NCI-H1105 treated with DMSO at 0.1 percent for 48 hours (cell line): ENCODE measurements around the gene MAPK13.
A peak's percentile ranks its signal among the peaks of the same experiment; 100 is the strongest.
"Not testable (repeated sequence)": the region's sequence is repeated elsewhere in the genome, so short reads cannot be mapped to it uniquely, and the experiment has no call there.

Experiments
- DNase-seq: peaks from one replicate; lab custom pipeline; 2025; lab: John Stamatoyannopoulos, UW

Gene MAPK13

DNA sequence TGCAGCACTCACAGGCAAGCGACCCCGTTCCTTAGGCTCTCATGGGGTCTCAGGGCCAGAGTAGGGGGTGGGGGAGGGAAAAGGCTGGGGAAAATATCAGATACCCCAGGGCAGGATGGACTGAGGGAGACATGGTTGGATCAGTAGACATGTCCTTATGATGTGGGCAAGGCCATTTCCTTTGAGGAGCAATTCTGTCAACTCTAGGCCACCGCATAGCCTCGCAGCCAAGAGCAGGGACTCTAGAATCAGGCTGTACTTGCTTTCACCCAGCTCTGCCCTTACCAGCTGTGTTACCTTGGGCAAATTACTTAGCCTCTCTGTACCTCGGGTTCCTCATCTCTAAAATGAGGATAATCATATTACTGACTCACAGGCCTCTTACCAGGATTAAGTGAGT is 2.2 kb upstream of the MAPK13 start:
- DNase-seq: no peak

DNA sequence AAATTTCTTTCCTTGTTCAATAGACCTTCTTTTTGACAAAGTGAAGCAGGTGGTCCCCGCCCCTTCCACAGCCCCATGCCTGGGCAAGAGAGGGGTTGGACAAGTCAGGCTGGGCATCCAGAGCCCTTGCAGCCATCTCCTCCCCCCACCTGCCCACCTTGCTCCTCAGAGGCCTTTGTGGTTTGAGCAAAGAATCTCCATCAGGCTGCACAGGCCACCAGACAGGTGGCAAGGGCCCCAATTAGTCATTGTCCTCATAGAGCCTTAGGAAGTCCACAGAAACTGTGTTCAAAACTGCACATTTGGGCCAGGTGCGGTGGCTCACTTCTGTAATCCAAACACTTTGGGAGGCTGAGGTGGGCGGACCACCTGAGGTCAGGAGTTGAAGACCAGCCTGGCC is 1.5 kb upstream of the MAPK13 start:
- no peak for DNase-seq

DNA sequence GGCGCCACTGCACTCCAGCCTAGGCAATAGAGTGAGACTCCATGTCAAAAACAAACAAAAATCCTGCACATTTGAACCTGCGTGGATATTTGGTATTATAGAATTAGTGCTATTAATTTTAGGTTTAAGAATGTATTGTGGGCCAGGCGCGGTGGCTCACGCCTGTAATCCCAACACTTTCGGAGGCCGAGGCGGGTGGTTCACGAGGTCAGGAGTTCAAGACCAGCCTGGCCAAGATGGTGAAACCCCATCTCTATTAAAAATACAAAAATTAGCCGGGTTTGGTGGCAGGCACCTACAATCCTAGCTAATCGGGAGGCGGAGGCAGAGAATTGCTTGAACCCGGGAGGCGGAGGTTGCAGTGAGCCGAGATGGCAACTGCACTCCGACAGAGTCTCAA is 979 bp upstream of the MAPK13 start:
- DNase-seq: not testable (repeated sequence)

DNA sequence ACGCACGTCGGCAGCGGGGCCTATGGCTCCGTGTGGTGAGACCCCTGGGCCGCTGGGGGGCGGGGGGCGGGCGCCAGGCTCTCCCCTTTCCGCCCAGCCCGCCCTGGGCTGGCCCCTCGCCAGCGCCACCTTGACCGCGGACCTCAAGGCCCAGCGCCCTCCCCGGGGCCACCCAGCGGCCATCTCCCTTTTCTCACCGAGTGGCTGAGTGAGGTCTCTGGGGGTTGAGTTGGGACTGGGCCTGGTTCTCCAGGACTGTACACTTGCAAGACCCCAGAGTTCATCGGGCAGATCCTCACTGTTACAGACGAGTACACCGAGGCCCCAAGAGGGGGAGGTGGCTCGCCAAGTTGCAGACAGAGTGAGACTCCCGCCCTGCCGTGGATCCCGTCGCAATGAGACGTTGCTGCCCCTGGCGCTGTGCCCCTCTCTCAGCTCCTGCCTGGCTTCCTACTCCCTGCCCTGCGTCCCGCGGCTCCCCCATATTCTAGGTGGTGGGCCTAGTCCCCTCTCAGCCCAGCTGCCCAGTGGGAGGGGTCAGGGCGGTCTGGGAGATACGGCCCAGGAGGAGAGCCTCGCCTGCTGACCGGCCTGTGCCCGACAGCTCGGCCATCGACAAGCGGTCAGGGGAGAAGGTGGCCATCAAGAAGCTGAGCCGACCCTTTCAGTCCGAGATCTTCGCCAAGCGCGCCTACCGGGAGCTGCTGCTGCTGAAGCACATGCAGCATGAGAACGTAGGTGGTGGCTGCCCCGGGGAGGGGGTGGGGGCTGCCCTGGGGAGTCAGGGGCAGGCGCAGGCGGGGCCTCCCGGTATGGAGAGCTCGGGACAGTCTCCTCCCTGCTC is 576 bp downstream of the MAPK13 start:
- peak; percentile 84 for DNase-seq

DNA sequence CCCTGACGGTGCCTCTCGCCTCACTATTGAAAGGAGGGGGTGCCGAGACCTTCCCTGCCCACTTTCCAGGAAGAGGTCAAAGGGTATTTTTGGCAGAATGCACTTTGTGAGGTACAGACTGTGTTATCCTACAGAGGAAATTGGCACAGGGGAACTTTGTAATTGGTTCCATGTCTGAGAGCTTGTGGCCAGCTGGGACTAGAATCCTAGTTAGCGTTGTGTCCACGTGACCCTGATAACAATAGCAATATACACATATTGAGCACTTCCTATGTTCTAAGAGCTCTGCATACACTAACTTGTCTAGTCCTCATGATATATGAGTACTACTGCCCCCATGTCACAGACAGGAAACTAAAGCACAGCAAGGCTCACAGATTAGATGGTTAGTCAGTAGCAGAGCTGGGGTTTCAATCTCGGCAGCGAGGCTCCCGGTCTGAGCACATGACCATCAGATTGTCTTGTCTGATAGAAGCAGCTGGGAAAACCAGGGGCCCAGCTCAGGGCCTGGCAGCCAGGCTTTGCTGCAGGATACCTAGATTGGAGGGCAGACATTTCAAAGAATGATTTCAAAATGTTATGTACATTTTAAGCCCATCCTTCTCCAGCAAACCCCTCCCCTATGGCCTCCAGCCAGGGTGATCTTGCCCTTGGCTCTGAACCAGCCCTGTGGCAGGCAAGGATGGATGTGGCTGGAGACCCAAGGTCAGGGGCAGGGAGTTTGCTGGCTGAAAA is 1.4 kb downstream of the MAPK13 start:
- DNase-seq: peak; percentile 89

DNA sequence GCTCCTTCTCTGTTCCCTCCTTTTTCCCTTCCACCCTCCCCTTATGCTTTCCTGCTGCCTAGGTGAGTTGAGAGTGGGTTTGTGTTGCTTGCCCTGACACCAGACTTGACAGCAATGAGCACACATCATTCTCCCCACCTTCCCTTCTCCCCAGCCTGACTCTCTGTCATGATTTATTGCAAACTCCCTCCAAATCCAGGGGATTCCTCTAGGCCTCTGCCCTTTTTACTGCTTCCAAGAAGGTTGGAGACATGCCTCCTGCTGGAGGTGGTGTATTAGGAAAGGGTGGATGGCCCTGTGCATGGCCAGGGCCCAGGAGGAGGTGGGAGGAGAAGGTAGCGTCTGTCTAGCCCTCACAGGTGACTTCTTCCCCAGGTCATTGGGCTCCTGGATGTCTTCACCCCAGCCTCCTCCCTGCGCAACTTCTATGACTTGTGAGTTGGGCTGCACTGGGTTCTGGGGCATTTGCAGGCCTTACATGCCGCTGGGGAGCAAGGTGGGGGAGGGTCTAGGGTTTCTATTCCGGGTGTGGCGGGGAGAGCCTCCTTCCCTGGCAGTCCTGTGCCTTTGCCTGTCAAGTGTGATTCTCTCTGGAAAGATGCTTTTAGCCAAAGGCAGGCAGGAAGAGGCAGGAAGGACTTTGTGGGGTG is 2.1 kb downstream of the MAPK13 start:
- DNase-seq: no peak

DNA sequence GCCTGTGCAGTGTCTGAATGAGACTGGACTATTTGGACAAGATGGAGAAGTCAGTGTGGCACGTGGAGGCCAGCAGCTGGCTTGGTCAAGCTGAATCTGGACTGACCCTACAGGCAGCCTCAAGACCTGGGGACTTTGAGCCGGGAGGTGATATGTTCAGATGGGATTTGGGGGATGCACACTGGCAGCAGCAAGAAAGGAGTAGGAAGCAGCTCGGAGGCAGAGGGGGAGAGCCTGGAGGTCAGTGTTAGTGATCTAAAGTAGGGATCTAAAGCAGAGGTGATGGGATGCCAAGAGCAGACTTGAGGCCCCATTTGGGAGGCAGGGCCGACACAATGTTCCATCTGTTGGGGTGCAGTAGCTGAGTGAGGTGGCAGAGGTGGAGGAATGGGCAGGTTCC is 2.8 kb downstream of the MAPK13 start:
- no peak for DNase-seq

DNA sequence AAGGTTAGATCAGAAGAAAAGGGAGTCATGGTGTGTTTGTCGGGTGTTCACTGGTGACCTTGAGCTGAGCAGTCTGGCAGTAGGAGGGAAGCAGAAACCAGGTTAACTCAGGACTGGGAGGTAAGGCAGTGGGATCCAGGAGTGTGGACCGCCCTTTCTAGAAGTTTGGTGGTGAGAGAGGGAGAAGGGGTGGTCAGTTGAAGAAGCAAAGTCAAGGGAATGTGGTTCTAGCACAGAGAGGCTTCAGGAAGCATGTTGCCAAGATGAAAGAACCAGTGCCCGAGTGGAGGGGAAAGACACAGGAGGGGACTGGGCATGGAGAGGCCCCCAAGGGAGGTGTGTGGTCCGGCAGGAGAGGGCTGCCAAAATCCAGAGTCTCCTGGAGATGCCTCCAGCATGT is 3.6 kb downstream of the MAPK13 start:
- no peak for DNase-seq

DNA sequence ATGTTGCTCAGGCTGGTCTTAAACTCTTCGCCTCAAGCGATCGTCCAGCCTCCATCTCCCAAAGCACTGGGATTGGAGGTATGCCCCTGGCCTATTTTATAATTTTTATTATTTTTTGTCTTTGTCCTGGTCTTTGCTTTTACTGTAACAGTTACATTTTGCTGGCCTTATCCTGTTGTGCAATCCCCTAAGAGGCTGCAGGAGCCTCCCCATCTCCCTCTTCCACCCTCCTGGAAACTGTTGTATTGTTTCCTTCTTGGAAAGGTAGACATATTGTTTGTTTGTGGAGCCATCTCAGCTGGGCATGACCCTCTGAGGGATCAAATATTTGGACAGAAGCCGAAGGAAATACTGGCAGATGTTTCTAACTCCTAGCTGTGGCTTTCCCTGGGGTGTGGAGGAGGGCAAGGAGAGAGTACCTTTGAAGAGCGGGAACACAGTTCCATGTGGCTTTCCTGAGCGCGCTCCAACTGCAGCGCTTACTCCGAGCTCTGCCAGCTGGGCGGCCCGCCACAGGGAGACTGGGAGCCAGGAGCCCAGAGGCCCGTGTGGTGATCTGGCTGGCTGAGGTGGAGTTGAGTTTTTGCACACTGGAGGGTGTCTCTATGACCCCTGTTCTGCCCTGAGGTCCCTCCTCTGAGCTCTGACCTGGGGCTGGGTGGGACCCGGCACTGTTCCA is 4.9 kb downstream of the MAPK13 start:
- DNase-seq: no peak

DNA sequence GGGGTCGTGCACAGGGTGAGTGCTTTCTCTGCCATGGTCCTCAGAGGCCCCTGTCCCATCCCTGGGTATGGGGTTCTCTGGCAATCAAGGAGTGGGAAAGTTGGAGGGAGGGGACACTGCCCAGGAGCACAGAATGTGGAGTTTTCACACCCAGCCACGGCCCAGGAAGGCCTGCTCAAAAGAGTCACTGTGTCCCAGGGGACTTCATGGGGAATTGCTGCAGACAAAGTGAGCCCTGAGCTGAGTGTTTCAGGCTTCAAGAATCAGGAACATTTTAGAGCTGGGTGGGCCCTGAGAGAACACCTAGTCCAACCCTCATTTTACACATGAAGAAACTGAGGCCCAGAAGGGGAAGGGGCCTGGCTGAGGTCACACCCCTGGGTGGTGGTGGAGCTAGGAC is 5.7 kb downstream of the MAPK13 start:
- DNase-seq: no peak

DNA sequence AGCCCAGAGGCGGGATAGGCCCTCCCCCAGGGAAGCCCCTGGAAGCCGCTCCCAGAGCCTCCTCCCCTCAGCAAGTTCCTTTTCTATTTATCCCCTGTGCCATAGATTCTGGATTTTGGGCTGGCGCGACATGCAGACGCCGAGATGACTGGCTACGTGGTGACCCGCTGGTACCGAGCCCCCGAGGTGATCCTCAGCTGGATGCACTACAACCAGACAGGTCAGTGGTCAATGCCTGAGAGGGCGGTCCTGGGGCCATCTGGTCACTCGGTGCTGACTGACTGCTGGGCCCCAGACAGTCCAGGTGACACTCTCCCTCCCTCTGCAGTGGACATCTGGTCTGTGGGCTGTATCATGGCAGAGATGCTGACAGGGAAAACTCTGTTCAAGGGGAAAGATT is 6.2 kb downstream of the MAPK13 start:
- DNase-seq: no peak

DNA sequence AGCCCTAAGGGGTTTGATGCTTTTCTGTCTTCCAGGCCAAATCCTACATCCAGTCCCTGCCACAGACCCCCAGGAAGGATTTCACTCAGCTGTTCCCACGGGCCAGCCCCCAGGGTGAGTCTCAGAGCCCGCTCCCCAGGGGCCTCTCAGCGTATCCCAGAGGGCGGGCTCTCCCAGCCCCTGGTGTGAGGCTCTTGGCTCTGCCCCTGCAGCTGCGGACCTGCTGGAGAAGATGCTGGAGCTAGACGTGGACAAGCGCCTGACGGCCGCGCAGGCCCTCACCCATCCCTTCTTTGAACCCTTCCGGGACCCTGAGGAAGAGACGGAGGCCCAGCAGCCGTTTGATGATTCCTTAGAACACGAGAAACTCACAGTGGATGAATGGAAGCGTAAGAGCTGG is 8.4 kb downstream of the MAPK13 start:
- DNase-seq: no peak

DNA sequence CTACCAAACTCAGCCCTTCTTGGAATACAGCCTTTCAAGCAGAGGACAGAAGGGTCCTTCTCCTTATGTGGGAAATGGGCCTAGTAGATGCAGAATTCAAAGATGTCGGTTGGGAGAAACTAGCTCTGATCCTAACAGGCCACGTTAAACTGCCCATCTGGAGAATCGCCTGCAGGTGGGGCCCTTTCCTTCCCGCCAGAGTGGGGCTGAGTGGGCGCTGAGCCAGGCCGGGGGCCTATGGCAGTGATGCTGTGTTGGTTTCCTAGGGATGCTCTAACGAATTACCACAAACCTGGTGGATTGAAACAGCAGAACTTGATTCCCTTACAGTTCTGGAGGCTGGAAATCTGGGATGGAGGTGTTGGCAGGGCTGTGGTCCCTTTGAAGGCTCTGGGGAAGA is 9.1 kb downstream of the MAPK13 start:
- peak; percentile 6 for DNase-seq

DNA sequence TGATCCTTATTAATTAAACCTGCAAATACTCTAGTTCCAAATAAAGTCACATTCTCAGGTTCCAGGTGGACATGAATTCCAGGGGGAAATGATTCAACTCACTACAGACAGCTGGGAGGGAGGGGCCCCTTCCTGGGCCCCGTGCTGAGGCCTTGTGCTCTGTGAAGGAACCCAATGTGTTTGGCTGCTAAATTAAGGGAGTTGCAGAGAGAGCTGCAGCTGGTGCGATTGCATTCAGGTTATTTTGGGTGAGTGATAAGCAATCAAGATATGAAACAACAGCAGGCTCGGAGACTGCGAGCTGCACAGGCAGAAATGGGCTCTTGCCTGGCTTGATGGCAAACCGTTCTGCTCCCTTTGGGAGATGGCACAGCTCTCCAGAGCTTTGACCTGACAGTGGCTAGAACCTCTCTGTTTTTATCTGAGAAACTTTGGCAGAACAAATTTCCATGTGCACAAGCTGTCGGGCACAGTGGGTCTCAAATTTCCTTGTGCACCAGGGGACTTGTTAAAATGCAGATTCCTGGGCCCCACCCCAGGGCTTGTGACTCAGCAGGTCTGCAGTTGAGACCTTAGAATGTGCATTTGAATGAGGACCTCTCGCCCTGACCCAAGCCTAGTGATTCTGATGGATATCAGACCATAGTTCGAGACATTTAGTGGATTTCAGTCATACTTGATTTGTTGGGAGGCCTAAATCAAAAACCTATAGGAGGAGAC is 9.8 kb downstream of the MAPK13 start:
- DNase-seq: no peak

DNA sequence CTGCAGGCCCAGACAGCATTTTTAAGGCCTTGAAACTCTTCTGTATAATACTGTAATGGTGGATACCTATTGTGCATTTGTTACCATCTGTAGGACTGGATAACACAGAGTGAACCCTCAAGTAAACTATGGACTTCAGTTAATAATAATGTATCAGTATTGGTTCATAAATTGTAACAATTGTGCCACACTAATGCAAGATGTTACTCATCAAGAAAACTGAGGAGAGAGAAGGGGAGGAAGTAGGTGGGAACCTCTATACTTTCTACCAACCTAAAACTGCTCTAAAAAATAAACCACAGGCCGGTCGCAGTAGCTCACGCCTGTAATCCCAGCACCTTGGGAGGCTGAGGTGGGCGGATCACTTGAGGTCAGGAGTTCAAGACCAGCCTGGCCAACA is 10.8 kb downstream of the MAPK13 start:
- DNase-seq: no peak

DNA sequence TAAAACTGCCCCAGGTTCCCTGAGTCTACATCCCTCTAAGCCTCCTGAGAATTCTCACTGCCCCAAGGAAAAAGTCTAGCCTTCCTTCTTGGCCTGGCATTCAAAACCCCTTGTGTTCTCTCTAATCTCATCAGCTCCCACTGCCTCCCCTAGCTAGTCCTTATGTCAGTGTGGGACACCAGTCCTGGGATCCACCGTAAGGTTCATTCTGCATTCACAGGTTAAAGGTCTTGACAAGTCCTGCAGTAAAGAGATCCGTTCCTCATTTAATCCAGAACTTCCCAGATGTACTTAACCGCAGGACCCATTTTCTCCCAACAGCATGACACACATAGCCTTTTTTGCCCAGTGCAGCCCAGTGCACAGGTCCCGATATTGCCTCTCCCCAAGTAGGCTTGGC is 11.6 kb downstream of the MAPK13 start:
- DNase-seq: no peak

DNA sequence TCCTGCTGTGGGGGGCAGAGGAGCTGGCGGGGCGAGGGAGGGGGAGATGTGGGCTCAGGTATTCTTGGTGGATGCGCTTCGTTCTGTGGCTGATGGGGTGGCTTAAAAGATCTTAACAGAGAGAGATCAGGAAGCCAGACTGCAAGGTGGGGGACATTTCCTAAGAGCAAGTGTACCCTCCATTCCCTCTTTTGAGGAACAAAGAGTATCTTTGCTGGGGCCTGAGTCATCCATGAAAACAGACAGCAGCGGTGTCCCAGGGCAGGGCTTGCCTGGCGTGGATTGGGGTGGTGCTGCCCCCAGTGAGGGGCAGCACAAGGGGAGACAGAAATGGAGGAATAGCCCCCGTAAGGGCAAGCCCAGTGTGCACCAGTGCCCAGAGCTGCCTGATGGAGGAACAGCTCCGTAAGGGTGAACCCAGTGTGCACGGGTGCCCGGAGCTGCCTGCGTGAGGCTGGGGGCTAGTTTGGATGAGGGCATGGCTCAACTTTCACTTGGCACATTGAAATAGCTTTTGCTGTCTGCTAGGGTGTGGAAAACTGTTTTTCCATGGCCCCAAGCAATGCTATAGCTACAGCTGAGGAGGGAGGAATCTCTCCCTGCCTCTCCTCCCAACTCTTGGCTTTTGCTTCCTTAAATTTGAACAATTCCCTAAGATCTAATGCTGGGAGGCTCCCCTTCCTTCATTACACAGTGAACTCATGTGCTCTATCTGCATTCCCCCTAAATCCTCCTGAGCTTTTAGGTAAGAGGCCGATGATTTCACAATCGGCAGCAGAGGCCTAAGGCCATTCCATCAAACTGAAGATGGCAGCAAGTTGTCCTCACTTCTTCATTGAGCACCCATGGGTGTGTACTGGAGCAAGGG is 12.9 kb downstream of the MAPK13 start:
- no peak for DNase-seq

DNA sequence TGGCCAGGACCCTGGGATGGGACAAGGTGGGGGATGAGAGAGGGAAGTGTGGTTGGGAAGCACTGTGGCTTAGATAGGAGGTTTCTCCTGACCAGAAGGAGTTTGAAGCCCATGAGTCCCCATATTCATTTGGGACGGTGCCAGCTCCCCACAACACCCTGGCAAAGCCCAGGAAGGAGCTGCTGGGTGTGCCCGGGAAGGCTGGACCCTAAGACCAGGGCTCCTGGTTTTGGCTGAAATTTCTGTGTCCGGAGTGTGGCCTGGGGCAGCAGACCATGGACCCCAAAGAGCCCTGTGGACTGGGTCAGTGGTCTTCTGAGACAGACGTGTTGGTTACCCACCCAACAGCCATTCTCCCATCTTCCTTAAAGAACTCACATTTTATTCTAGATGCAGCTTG is 15.2 kb downstream of the MAPK13 start:
- no peak for DNase-seq

DNA sequence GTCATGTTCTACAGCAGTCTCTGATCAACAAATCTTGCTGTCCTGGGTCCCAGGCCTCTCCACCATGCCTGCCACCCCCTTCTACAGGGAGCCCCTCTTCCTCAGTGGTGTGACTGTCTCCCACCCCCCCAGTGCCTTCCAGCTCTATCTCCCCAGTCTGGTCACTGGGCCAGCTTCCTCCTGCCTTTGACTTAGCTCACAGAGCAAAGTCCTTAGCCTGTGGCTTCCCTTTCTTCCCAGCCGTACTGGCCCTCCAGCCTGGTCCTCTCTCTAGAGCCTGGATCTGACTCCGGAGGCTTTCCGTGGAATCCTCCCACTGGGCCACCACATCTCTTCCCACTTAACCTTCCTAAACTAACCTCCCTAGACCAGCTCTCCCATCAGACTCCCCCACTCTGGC is 17.0 kb downstream of the MAPK13 start:
- no peak for DNase-seq

DNA sequence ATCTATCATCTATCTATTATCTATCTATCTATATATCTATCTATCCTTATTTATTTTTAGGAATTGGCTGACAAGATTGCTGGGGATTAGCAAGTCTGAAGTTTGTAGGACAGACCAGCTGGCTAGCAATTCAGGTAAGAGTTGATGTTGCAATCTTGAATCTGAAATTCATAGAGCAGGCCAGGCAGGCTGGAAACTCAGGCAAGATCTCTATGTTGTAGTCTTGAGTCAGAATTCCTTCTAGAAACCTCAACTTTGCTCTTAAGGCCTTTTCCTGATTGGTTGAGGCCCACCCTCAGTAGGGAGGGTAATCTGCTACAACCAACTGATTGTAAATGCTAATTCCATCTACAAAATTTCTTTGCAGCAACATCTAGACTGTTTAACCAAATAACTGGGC is 19.2 kb downstream of the MAPK13 start:
- no peak for DNase-seq

DNA sequence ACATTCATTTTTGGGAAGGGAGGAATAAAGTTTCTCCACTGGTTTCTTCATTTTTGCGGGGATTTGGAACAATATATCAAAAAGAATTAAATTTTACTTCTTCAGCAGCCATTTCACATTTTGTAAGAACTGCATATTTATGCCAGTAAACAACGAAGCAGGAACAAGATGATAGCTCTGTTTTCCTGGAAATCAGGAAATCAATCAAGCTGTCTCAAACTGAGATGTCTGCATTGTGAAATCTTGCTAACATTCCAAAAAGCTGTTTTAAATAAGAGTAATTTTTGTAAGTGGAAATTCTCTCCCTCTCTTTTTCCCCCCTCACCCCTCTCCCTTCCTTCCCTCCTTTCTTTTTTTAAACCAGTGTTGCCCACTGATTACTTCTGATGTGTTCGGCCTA is 20.0 kb downstream of the MAPK13 start:
- no peak for DNase-seq
